Naive thymus-derived CD4-positive, alpha-beta T cell (primary cell): ENCODE data around the gene GPR150. TPM values are rescaled to one million over a fixed set of nuclear protein-coding genes. Genes with fewer than 3 reads are reported as not detected.

ENCODE experiments used
- ATAC-seq: fragments of 150-1000 bp; cut with Tn5 transposase; 2 replicates; pipeline ENCODE4 v1.10.0; 2021; ENCODE audit warnings: mild to moderate bottlenecking, moderate library complexity
- CTCF ChIA-PET: fragments of 350-600 bp; sonication (Branson Sonifier 250); formaldehyde crosslinking; loops from one replicate; lab custom pipeline; 2021; ENCODE audit warnings: antibody characterized with exemption; lab: Charles Lee
- POLR2A ChIA-PET: fragments of 350-600 bp; sonication (Branson Sonifier 250); formaldehyde crosslinking; loops from one replicate; lab custom pipeline; 2021; ENCODE audit warnings: antibody characterized with exemption, inconsistent platforms; lab: Charles Lee
- DNase-seq, 9 donors: peaks; one replicate each; pipeline versions ENCODE4 v3.0.0 to v3.0.0-alpha.2; 2020 to 2022; ENCODE audit warnings: mixed read lengths in 1 of 9
- H3K27ac ChIP-seq: one replicate; pipeline ENCODE4 v1.7.0; 2013; ENCODE audit warnings: mild to moderate bottlenecking, low read depth, low read length, moderate library complexity
- H3K27me3 ChIP-seq, 2 donors: one replicate each; pipeline ENCODE4 v1.7.0; 2013; ENCODE audit warnings: low read length in 2 of 2, mild to moderate bottlenecking in 2 of 2, moderate library complexity in 2 of 2; ENCODE audit not compliant: control insufficient read depth in 2 of 2, insufficient read depth in 2 of 2
- H3K36me3 ChIP-seq, 3 experiments: 1 replicate in 2 of 3; 2 replicates in 1 of 3; pipeline ENCODE4 v1.7.0; 2013; ENCODE audit warnings: low read length in 3 of 3, mild to moderate bottlenecking in 3 of 3, moderate library complexity in 1 of 3; ENCODE audit not compliant: insufficient read depth in 3 of 3, control insufficient read depth in 2 of 3
- H3K4me1 ChIP-seq, 2 donors: one replicate each; pipeline ENCODE4 v1.7.0; 2013; ENCODE audit warnings: low read length in 2 of 2, mild to moderate bottlenecking in 2 of 2, moderate library complexity in 1 of 2; ENCODE audit not compliant: control insufficient read depth in 2 of 2, insufficient read depth in 2 of 2
- H3K4me3 ChIP-seq: 2 replicates; pipeline ENCODE4 v1.7.0; 2013; ENCODE audit warnings: mild to moderate bottlenecking, low read length
- H3K9me3 ChIP-seq, 3 experiments: 1 replicate in 2 of 3; 2 replicates in 1 of 3; pipeline ENCODE4 v1.7.0; 2013; ENCODE audit warnings: low read length in 3 of 3; ENCODE audit not compliant: control insufficient read depth in 2 of 3
- H3K27ac Mint-ChIP-seq, 9 donors: one replicate each; pipeline ENCODE4 v1.8.0; 2020 to 2022; ENCODE audit warnings: mixed read lengths in 9 of 9, mild to moderate bottlenecking in 8 of 9, moderate library complexity in 5 of 9, inconsistent platforms in 2 of 9
- H3K27me3 Mint-ChIP-seq, 5 donors: one replicate each; pipeline ENCODE4 v1.8.0; 2021 to 2022; ENCODE audit warnings: mixed read lengths in 5 of 5, mild to moderate bottlenecking in 1 of 5
- H3K36me3 Mint-ChIP-seq, 5 donors: one replicate each; pipeline ENCODE4 v1.8.0; 2020 to 2022; ENCODE audit warnings: mixed read lengths in 5 of 5, mild to moderate bottlenecking in 3 of 5, inconsistent platforms in 1 of 5
- H3K4me1 Mint-ChIP-seq, 7 donors: one replicate each; pipeline ENCODE4 v1.8.0; 2020 to 2022; ENCODE audit warnings: mixed read lengths in 7 of 7, mild to moderate bottlenecking in 3 of 7, inconsistent platforms in 1 of 7
- H3K4me3 Mint-ChIP-seq, 10 donors: one replicate each; pipeline ENCODE4 v1.8.0; 2020 to 2022; ENCODE audit warnings: mild to moderate bottlenecking in 10 of 10, mixed read lengths in 10 of 10, moderate library complexity in 6 of 10, inconsistent platforms in 2 of 10
- H3K9me3 Mint-ChIP-seq, 11 donors: one replicate each; pipeline ENCODE4 v1.8.0; 2020 to 2022; ENCODE audit warnings: mixed read lengths in 11 of 11, mild to moderate bottlenecking in 4 of 11, inconsistent platforms in 1 of 11, moderate library complexity in 1 of 11
- intact Hi-C, 2 donors: fragments of 100-400 bp; cut with micrococcal nuclease; formaldehyde crosslinking; loops; one replicate each; pipeline ENCODE4 v1.15.1; 2023
- polyA plus RNA-seq, 2 donors: library from polyadenylated mRNA; unstranded; fragments of 300-500 nt; fragmentation: Illumina TruSeq; gene quantifications; one replicate each; pipeline ENCODE4 v1.2.3, GENCODE V29; 2021
- total RNA-seq, 6 experiments: library from RNA in 5 of 6; stranded (reverse) in 5 of 6; gene quantifications; 1 replicate in 5 of 6; 2 replicates in 1 of 6; pipeline ENCODE4 v1.2.3 and lab custom pipeline; 2021 to 2026

GPR150 gene
- total and polyA plus RNA-seq, 7 experiments from 2014 or later: 0.48 to 3.5 (median 1.2) TPM

GRCh38 chr5:95668216-95668615, 48.3 kb downstream of the GPR150 start:
- Mint-ChIP-seq H3K36me3 (peaks cover 0 to 4% (median 0%) of the 10 kb centered on the region in 5 donors), H3K4me1 (peaks cover 0 to 8% (median 6%) of the 10 kb centered on the region in 7 donors), H3K27me3 (peaks cover 0 to 13% (median 0%) of the 10 kb centered on the region in 5 donors), H3K27ac (no peak overlapping the region), H3K9me3 (no peaks in the 10 kb centered on the region), H3K4me3 (no peak overlapping the region)
- DNase-seq (no peak), ATAC-seq (no peak)
- ChIA-PET CTCF (interaction anchor here (0.6 kb wide), 1 partner anchor 138 kb away, joined by 3 read pairs; no protein-coding TSS in a partner anchor), POLR2A (no interaction called here)
- intact Hi-C loops: no loop called here
- Histone ChIP-seq H3K27me3 (no peaks in the 10 kb centered on the region), H3K9me3 (no peaks in the 10 kb centered on the region), H3K4me3 (no peak overlapping the region), H3K4me1 (peaks cover 0 to 5% of the 10 kb centered on the region in 2 donors), H3K27ac (no peak overlapping the region), H3K36me3 (no peaks in the 10 kb centered on the region)

- no peak for ATAC-seq
- no peak for DNase-seq
- peaks cover 0 to 18% (median 0%) of the 10 kb centered on the region in 5 donors for H3K27me3 Mint-ChIP-seq
- H3K9me3 Mint-ChIP-seq: no peaks in the 10 kb centered on the region
- no peaks in the 10 kb centered on the region for H3K36me3 ChIP-seq
- ChIA-PET POLR2A (no interaction called here), CTCF (interaction anchor here (0.6 kb wide), 1 partner anchor 137 kb away, joined by 3 read pairs; no protein-coding TSS in a partner anchor)
- H3K4me3 ChIP-seq: no peak overlapping the region
- H3K27ac ChIP-seq: no peak overlapping the region
- intact Hi-C loops: no loop called here
- H3K36me3 Mint-ChIP-seq: peaks cover 0 to 4% (median 0%) of the 10 kb centered on the region in 5 donors
- H3K4me3 Mint-ChIP-seq: no peak overlapping the region
- H3K27ac Mint-ChIP-seq: no peak overlapping the region
- H3K27me3 ChIP-seq: no peaks in the 10 kb centered on the region
- H3K4me1 Mint-ChIP-seq: peaks cover 0 to 8% (median 6%) of the 10 kb centered on the region in 7 donors
- H3K4me1 ChIP-seq: peaks cover 0 to 5% of the 10 kb centered on the region in 2 donors
- no peaks in the 10 kb centered on the region for H3K9me3 ChIP-seq
Observed at GRCh38 chr5:95668728-95669127, 48.8 kb downstream of the GPR150 start.

GRCh38 chr5:95669540-95669939, 49.7 kb downstream of the GPR150 start:
- Mint-ChIP-seq H3K27ac (no peak overlapping the region), H3K9me3 (no peaks in the 10 kb centered on the region), H3K27me3 (peaks cover 0 to 22% (median 0%) of the 10 kb centered on the region in 5 donors), H3K36me3 (peaks cover 0 to 4% (median 0%) of the 10 kb centered on the region in 5 donors), H3K4me3 (no peak overlapping the region), H3K4me1 (peaks cover 0 to 4% (median 0%) of the 10 kb centered on the region in 7 donors)
- Histone ChIP-seq H3K36me3 (no peaks in the 10 kb centered on the region), H3K27ac (no peak overlapping the region), H3K27me3 (no peaks in the 10 kb centered on the region), H3K4me3 (no peak overlapping the region), H3K9me3 (no peaks in the 10 kb centered on the region), H3K4me1 (no peaks in the 10 kb centered on the region)
- ATAC-seq (no peak), DNase-seq (no peak)
- intact Hi-C loops: no loop called here
- CTCF ChIA-PET: interaction anchor here (1.1 to 1.2 kb wide), 2 partner anchors 97 to 178 kb away, joined by 3 read pairs; no protein-coding TSS in a partner anchor
- POLR2A ChIA-PET: no interaction called here

GRCh38 chr5:95669985-95670384, 50.1 kb downstream of the GPR150 start:
- Histone ChIP-seq H3K27ac (no peak overlapping the region), H3K9me3 (no peaks in the 10 kb centered on the region), H3K27me3 (no peaks in the 10 kb centered on the region), H3K36me3 (no peaks in the 10 kb centered on the region), H3K4me1 (no peaks in the 10 kb centered on the region), H3K4me3 (no peak overlapping the region)
- no peaks in the 10 kb centered on the region for H3K9me3 Mint-ChIP-seq
- peaks cover 0 to 4% (median 0%) of the 10 kb centered on the region in 5 donors for H3K36me3 Mint-ChIP-seq
- no peak overlapping the region for H3K4me3 Mint-ChIP-seq
- ChIA-PET POLR2A (no interaction called here), CTCF (interaction anchor here (0.5 to 1.2 kb wide), 3 partner anchors 26 to 178 kb away, joined by 3 read pairs; no protein-coding TSS in a partner anchor)
- ATAC-seq: no peak
- H3K4me1 Mint-ChIP-seq: peaks cover 0 to 4% (median 0%) of the 10 kb centered on the region in 7 donors
- DNase-seq: no peak
- intact Hi-C loops: no loop called here
- peaks cover 0 to 22% (median 0%) of the 10 kb centered on the region in 5 donors for H3K27me3 Mint-ChIP-seq
- no peak overlapping the region for H3K27ac Mint-ChIP-seq

GRCh38 chr5:95670568-95670967, 50.7 kb downstream of the GPR150 start:
- POLR2A ChIA-PET: no interaction called here
- no peak for ATAC-seq
- Mint-ChIP-seq H3K36me3 (peaks cover 0 to 4% (median 0%) of the 10 kb centered on the region in 5 donors), H3K27me3 (peaks cover 0 to 25% (median 0%) of the 10 kb centered on the region in 5 donors), H3K27ac (peak overlapping the region in 1 of 9 donors; percentile 10), H3K9me3 (no peaks in the 10 kb centered on the region), H3K4me3 (no peak overlapping the region), H3K4me1 (peaks cover 0 to 3% (median 0%) of the 10 kb centered on the region in 7 donors)
- Histone ChIP-seq H3K36me3 (no peaks in the 10 kb centered on the region), H3K9me3 (no peaks in the 10 kb centered on the region), H3K27ac (no peak overlapping the region), H3K4me3 (no peak overlapping the region), H3K27me3 (no peaks in the 10 kb centered on the region), H3K4me1 (no peaks in the 10 kb centered on the region)
- CTCF ChIA-PET: interaction anchor here (0.5 to 1.2 kb wide), 3 partner anchors 26 to 177 kb away, joined by 3 read pairs; no protein-coding TSS in a partner anchor
- DNase-seq: no peak
- intact Hi-C loops: no loop called here

Other genes starting within 250 kb of the GPR150 start
- not detected for gene FAM81B, start 228.7 kb upstream of the GPR150 start, total RNA-seq
- not detected for gene FAM81B, start 228.7 kb upstream of the GPR150 start, polyA plus RNA-seq
- gene SKIC3, start 65.1 kb upstream of the GPR150 start, total RNA-seq: 100 to 1,000 TPM in 1 of 5 experiments, 10 to 100 TPM in 4; 74.6 to 103 (median 81.0) TPM
- gene SKIC3, start 65.1 kb upstream of the GPR150 start, polyA plus RNA-seq: 10 to 100 TPM; 27.6 to 43.1 TPM
- gene ARSK, start 65.0 kb upstream of the GPR150 start, total RNA-seq: 1 to 10 TPM; 2.5 to 8.5 (median 4.5) TPM
- gene ARSK, start 65.0 kb upstream of the GPR150 start, polyA plus RNA-seq: 10 to 100 TPM; 12.1 to 13.3 TPM
- gene RFESD, start 26.7 kb downstream of the GPR150 start, total RNA-seq: 1 to 10 TPM; 2.2 to 9.2 (median 6.5) TPM
- gene RFESD, start 26.7 kb downstream of the GPR150 start, polyA plus RNA-seq: 10 to 100 TPM; 10.7 to 21.2 TPM
- under 1 TPM in 1 of 5 experiments, not detected in 4; 0.66 TPM for gene SPATA9, start 62.9 kb downstream of the GPR150 start, total RNA-seq
- not detected for gene SPATA9, start 62.9 kb downstream of the GPR150 start, polyA plus RNA-seq
- gene RHOBTB3, start 111.2 kb downstream of the GPR150 start, total RNA-seq: 1 to 10 TPM in 4 of 5 experiments, under 1 TPM in 1; 0.24 to 9.6 (median 1.6) TPM
- 1 to 10 TPM; 4.6 to 7.7 TPM for gene RHOBTB3, start 111.2 kb downstream of the GPR150 start, polyA plus RNA-seq
- gene GLRX, start 202.6 kb downstream of the GPR150 start, total RNA-seq: 10 to 100 TPM; 26.3 to 89.5 (median 55.6) TPM
- 100 to 1,000 TPM; 187 to 205 TPM for gene GLRX, start 202.6 kb downstream of the GPR150 start, polyA plus RNA-seq